Measurements from ENCODE around the gene HMGXB3. TPM values are rescaled to one million over a fixed set of nuclear protein-coding genes. Genes with fewer than 3 reads are reported as not detected.

HMGXB3 gene
- total and polyA plus RNA-seq, 2 of the 13 experiments (the other 11 are each of a cell fraction or from before 2014, with no cell fraction given) = 18.8 to 23.8 TPM

- TF ChIP-seq, protein P1, sequence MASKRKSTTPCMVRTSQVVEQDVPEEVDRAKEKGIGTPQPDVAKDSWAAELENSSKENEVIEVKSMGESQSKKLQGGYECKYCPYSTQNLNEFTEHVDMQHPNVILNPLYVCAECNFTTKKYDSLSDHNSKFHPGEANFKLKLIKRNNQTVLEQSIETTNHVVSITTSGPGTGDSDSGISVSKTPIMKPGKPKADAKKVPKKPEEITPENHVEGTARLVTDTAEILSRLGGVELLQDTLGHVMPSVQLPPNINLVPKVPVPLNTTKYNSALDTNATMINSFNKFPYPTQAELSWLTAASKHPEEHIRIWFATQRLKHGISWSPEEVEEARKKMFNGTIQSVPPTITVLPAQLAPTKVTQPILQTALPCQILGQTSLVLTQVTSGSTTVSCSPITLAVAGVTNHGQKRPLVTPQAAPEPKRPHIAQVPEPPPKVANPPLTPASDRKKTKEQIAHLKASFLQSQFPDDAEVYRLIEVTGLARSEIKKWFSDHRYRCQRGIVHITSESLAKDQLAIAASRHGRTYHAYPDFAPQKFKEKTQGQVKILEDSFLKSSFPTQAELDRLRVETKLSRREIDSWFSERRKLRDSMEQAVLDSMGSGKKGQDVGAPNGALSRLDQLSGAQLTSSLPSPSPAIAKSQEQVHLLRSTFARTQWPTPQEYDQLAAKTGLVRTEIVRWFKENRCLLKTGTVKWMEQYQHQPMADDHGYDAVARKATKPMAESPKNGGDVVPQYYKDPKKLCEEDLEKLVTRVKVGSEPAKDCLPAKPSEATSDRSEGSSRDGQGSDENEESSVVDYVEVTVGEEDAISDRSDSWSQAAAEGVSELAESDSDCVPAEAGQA (IDR thresholded peaks at IDR 0.05; ENCODE audit: low read depth) = no peak
- TF ChIP-seq, protein P1 (CRISPR knock-in tag; IDR thresholded peaks at IDR 0.05; ENCODE audit: borderline replicate concordance) = no peak
- TF ChIP-seq ZKSCAN5 (CRISPR knock-in tag; IDR thresholded peaks at IDR 0.05) = no peak
Observed at GRCh38 chr5:150061538-150061995, 61.0 kb downstream of the HMGXB3 start (continued).

- H3K9me3 ChIP-seq (ENCODE audit: low read length) = no peaks in the 10 kb centered on the region
- no peak for FAIRE-seq
- H3K27me3 ChIP-seq (ENCODE audit: control insufficient read depth in 1 of 2, insufficient read depth in 2 of 2, low read length in 2 of 2) = peaks cover 3 to 31% of the 10 kb centered on the region in 2 experiments; a peak in 4 of 5 replicates
- peaks cover 9% of the 10 kb centered on the region for H3K4me1 ChIP-seq (ENCODE audit: insufficient read depth, low read length)
- H3K79me2 ChIP-seq (ENCODE audit: insufficient read depth, low read length) = no peaks in the 10 kb centered on the region
- ChIA-PET POLR2A (no interaction called here), CTCF (ENCODE audit: low intra/inter-chr PET ratio, low total read pairs) (no interaction called here)
- H4K20me1 ChIP-seq (ENCODE audit: insufficient read depth, low read length) = no peaks in the 10 kb centered on the region
- ATAC-seq = no peak
- H3K4me3 ChIP-seq (replicated peaks in 1 of 3; ENCODE audit: insufficient read depth in 1 of 3, low read depth in 2 of 3, low read length in 3 of 3) = no peak overlapping the region
- BruUV-seq (replicated peaks) = no TSS peak
- intact Hi-C loops (cut with micrococcal nuclease; ENCODE audit: unreplicated experiment) = no loop called here
- no peak overlapping the region for H2AFZ ChIP-seq (ENCODE audit: low read length)
- H3K36me3 ChIP-seq (replicated peaks in 1 of 2; ENCODE audit: control insufficient read depth in 1 of 2, insufficient read depth in 2 of 2, low read length in 2 of 2) = no peaks in the 10 kb centered on the region
- H3K27ac ChIP-seq (ENCODE audit: extremely low read length, insufficient read depth, low read length) = no peak overlapping the region
- in situ Hi-C loops (cut with HindIII; ENCODE audit: extremely low pct_ligation_motif_present, low pct_unique_long_range_greater_than_20kb) = no loop called here
- 3% methylated on average over 2 of the region's 2 CpGs for WGBS (ENCODE audit: low lambda C conversion rate)
- H3K9ac ChIP-seq (ENCODE audit: insufficient read depth, low read depth, low read length) = no peak overlapping the region
- no peak overlapping the region for H3K4me2 ChIP-seq (ENCODE audit: low read depth, low read length)
- DNase-seq (ENCODE audit: low spot score) = no peak
- TF ChIP-seq, protein P2, sequence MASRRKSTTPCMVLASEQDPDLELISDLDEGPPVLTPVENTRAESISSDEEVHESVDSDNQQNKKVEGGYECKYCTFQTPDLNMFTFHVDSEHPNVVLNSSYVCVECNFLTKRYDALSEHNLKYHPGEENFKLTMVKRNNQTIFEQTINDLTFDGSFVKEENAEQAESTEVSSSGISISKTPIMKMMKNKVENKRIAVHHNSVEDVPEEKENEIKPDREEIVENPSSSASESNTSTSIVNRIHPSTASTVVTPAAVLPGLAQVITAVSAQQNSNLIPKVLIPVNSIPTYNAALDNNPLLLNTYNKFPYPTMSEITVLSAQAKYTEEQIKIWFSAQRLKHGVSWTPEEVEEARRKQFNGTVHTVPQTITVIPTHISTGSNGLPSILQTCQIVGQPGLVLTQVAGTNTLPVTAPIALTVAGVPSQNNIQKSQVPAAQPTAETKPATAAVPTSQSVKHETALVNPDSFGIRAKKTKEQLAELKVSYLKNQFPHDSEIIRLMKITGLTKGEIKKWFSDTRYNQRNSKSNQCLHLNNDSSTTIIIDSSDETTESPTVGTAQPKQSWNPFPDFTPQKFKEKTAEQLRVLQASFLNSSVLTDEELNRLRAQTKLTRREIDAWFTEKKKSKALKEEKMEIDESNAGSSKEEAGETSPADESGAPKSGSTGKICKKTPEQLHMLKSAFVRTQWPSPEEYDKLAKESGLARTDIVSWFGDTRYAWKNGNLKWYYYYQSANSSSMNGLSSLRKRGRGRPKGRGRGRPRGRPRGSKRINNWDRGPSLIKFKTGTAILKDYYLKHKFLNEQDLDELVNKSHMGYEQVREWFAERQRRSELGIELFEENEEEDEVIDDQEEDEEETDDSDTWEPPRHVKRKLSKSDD (CRISPR knock-in tag; IDR thresholded peaks at IDR 0.05; ENCODE audit: low read depth) = no peak
- TF ChIP-seq HOXA3 (CRISPR knock-in tag; IDR thresholded peaks at IDR 0.05) (no peak), ZNF816 (CRISPR knock-in tag; IDR thresholded peaks at IDR 0.05; ENCODE audit: borderline replicate concordance) (no peak), ZNF44 (CRISPR knock-in tag; IDR thresholded peaks at IDR 0.05) (no peak), SOX5 (CRISPR knock-in tag; IDR thresholded peaks at IDR 0.05; ENCODE audit: borderline replicate concordance) (no peak), TFAP4 (IDR thresholded peaks at IDR 0.05; ENCODE audit: borderline replicate concordance, low read depth) (no peak), AGO1 (IDR thresholded peaks at IDR 0.05; ENCODE audit: low read depth, low read length, poor library complexity, severe bottlenecking) (no peak), ASH2L (IDR thresholded peaks at IDR 0.05; ENCODE audit: insufficient read length, low read depth, low read length) (no peak), ZNF225 (CRISPR knock-in tag; IDR thresholded peaks at IDR 0.05) (no peak)
Observed at GRCh38 chr5:150062216-150062922, 61.8 kb downstream of the HMGXB3 start.
